ENCODE data around the gene IMMP2L. TPM values are rescaled to one million over a fixed set of nuclear protein-coding genes. Genes with fewer than 3 reads are reported as not detected.
A peak's percentile ranks its signal among the peaks of the same experiment; 100 is the strongest.

IMMP2L gene
- total and polyA plus RNA-seq, 2 of the 4 experiments (the other 2 are of a cell fraction): 5.8 to 9.3 TPM

DNA sequence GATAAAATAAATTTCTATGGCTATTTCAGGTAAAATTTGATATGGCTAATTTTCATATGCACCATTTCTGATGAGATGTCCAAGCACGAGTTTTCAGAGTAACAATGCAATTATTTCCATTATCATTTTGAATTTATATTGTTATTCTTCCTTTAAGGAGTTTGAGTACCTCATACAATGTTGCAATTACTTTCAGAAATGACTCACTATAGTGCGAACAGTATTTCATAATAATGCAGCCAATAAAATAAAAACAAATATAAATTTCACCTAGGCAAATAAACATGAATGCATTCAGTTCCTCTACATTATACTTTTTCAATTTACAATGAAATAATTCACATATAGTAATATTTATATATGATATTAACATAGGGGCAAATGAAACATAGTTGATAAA lies 550.1 kb downstream of the IMMP2L start:
- no peak overlapping the region for H2AK5ac ChIP-seq (ENCODE audit: low read depth, low read length)
- H3K23ac ChIP-seq (ENCODE audit: low read depth, low read length): no peak overlapping the region
- no peak overlapping the region for H2BK5ac ChIP-seq (ENCODE audit: low read depth, low read length, poor library complexity, severe bottlenecking)
- H3K36me3 ChIP-seq (ENCODE audit: control insufficient read depth, insufficient read depth, low read length): no peaks in the 10 kb centered on the region
- H3K18ac ChIP-seq (ENCODE audit: low read depth, low read length): no peak overlapping the region
- H3K4me2 ChIP-seq (ENCODE audit: low read depth, low read length): no peak overlapping the region
- H2AFZ ChIP-seq (replicated peaks; ENCODE audit: low read length, poor library complexity): no peak overlapping the region
- no peaks in the 10 kb centered on the region for H3K9me1 ChIP-seq (ENCODE audit: insufficient read depth, low read length)
- no peak overlapping the region for H3K27ac ChIP-seq (ENCODE audit: insufficient read depth, low read length)
- H3K4ac ChIP-seq (ENCODE audit: low read depth, low read length): no peak overlapping the region
- no peak overlapping the region for H2AK9ac ChIP-seq (replicated peaks; ENCODE audit: low read depth, low read length, poor library complexity)
- TF ChIP-seq CEBPB (IDR thresholded peaks at IDR 0.05; ENCODE audit: low read depth, low read length) (peak; percentile 88), POLR2A (IDR thresholded peaks at IDR 0.05; ENCODE audit: low read depth, low read length) (no peak), FOS (IDR thresholded peaks at IDR 0.05; ENCODE audit: low read depth, low read length) (peak; percentile 24; the same call in 1 of the 2 replicates)
- no peaks in the 10 kb centered on the region for H3K79me1 ChIP-seq (ENCODE audit: low read depth in 1 of 2, low read length in 2 of 2)
- in situ Hi-C loops (cut with MboI; ENCODE audit: low sequenced_read_pairs): no loop called here
- no peak overlapping the region for H4K8ac ChIP-seq (ENCODE audit: low read depth in 2 of 2, low read length in 2 of 2)
- POLR2A ChIA-PET (ENCODE audit: unreplicated experiment): no interaction called here
- H4K20me1 ChIP-seq (ENCODE audit: insufficient read depth, low read length): no peaks in the 10 kb centered on the region
- CTCF ChIA-PET: no interaction called here
- H3K9ac ChIP-seq (ENCODE audit: low read depth, low read length): no peak overlapping the region
- no peak overlapping the region for H4K91ac ChIP-seq (ENCODE audit: insufficient read depth, low read depth, low read length)
- no peak overlapping the region for H2BK15ac ChIP-seq (ENCODE audit: low read depth, low read length)
- H4K5ac ChIP-seq (ENCODE audit: low read depth, low read length): no peak overlapping the region
- intact Hi-C loops (cut with micrococcal nuclease): no loop called here
- dilution Hi-C loops (cut with HindIII; ENCODE audit: low sequenced_read_pairs, unreplicated experiment): no loop called here
- no peaks in the 10 kb centered on the region; the same call in 1 of the 2 replicates for H3K4me1 ChIP-seq (ENCODE audit: control insufficient read depth, insufficient read depth, low read length)
- H3K14ac ChIP-seq (replicated peaks; ENCODE audit: low read depth, low read length): no peak overlapping the region
- no peak overlapping the region for H3K56ac ChIP-seq (ENCODE audit: extremely low read depth, insufficient read depth, low read length)
- WGBS, 2 experiments (ENCODE audit: extremely low coverage in 2 of 2, insufficient read length in 1 of 2): no CpG with 5 or more reads among the region's 2 CpGs
- no peaks in the 10 kb centered on the region for H3K27me3 ChIP-seq (ENCODE audit: control insufficient read depth, insufficient read depth, low read length)
- H2BK20ac ChIP-seq (ENCODE audit: low read depth, low read length): no peak overlapping the region
- H2BK120ac ChIP-seq (ENCODE audit: low read depth, low read length): no peak overlapping the region
- ATAC-seq (ENCODE audit: low read depth): no peak
- BruUV-seq (replicated peaks): no TSS peak
- no peak overlapping the region for H3K4me3 ChIP-seq (ENCODE audit: insufficient read depth, low read depth, low read length)
- peak; percentile 36 for DNase-seq
- H3K9me3 ChIP-seq (ENCODE audit: control insufficient read depth, insufficient read depth, low read length): no peaks in the 10 kb centered on the region
